BE2C (cell line): ENCODE measurements around the gene CEP41.

ENCODE experiments used
- DNase-seq: peaks from one replicate; pipeline ENCODE4 v3.0.0-alpha.2; 2020
- H3K27me3 ChIP-seq: fragments of 250-450 bp; sonication (Bioruptor Pico); 2 replicates; pipeline ENCODE4 v1.5.1; 2020; ENCODE audit warnings: mild to moderate bottlenecking
- H3K36me3 ChIP-seq: fragments of 250-450 bp; sonication (Bioruptor Pico); 2 replicates; pipeline ENCODE4 v1.5.1; 2020; ENCODE audit warnings: mild to moderate bottlenecking
- H3K4me1 ChIP-seq: fragments of 250-450 bp; sonication (Bioruptor Pico); 2 replicates; pipeline ENCODE4 v1.5.1; 2020
- H3K4me3 ChIP-seq: 2 replicates; pipeline ENCODE4 v1.5.1; 2011; ENCODE audit warnings: low read depth, low read length
- H3K9me3 ChIP-seq: fragments of 250-450 bp; sonication (Bioruptor Pico); 2 replicates; pipeline ENCODE4 v1.5.1; 2020
- CTCF ChIP-seq: IDR thresholded peaks from 2 replicates; pipeline ENCODE4 v1.5.1; 2012; ENCODE audit warnings: mild to moderate bottlenecking, low read depth, low read length

Gene CEP41

GRCh38 chr7:130435311-130435854 lies 5.4 kb downstream of the CEP41 start:
- TF ChIP-seq CTCF, result no peak

GRCh38 chr7:130433301-130433700 lies 7.5 kb downstream of the CEP41 start:
- Histone ChIP-seq H3K4me3 (no peak overlapping the region), H3K9me3 (no peaks in the 10 kb centered on the region), H3K27me3 (no peaks in the 10 kb centered on the region), H3K36me3 (no peaks in the 10 kb centered on the region), H3K4me1 (no peaks in the 10 kb centered on the region; the same call in 1 of the 2 replicates)
- DNase-seq, result no peak
- no peak for TF ChIP-seq CTCF

More at GRCh38 chr7:130435311-130435854, 5.4 kb downstream of the CEP41 start:
- peaks cover 4% of the 10 kb centered on the region for H3K9me3 ChIP-seq
- no peaks in the 10 kb centered on the region; the same call in 1 of the 2 replicates for H3K36me3 ChIP-seq
- H3K4me3 ChIP-seq, result no peak overlapping the region
- no peak for DNase-seq
- H3K4me1 ChIP-seq, result no peaks in the 10 kb centered on the region; the same call in 1 of the 2 replicates
- no peaks in the 10 kb centered on the region for H3K27me3 ChIP-seq

GRCh38 chr7:130432886-130433285 lies 7.9 kb downstream of the CEP41 start:
- Histone ChIP-seq H3K4me1 (no peaks in the 10 kb centered on the region; the same call in 1 of the 2 replicates), H3K4me3 (no peak overlapping the region)

GRCh38 chr7:130430841-130431666 lies 9.8 kb downstream of the CEP41 start:
- no peak overlapping the region for H3K4me3 ChIP-seq
- DNase-seq, result no peak
- no peaks in the 10 kb centered on the region for H3K36me3 ChIP-seq
- no peaks in the 10 kb centered on the region for H3K9me3 ChIP-seq
- no peak for TF ChIP-seq CTCF
- H3K4me1 ChIP-seq, result no peaks in the 10 kb centered on the region; the same call in 1 of the 2 replicates
- H3K27me3 ChIP-seq, result no peaks in the 10 kb centered on the region

More at GRCh38 chr7:130432886-130433285, 7.9 kb downstream of the CEP41 start:
- Histone ChIP-seq H3K9me3 (no peaks in the 10 kb centered on the region), H3K36me3 (no peaks in the 10 kb centered on the region), H3K27me3 (no peaks in the 10 kb centered on the region)
- no peak for DNase-seq
- TF ChIP-seq CTCF, result no peak

- DNase-seq, result no peak
- Histone ChIP-seq H3K27me3 (no peaks in the 10 kb centered on the region), H3K9me3 (no peaks in the 10 kb centered on the region), H3K36me3 (no peaks in the 10 kb centered on the region), H3K4me3 (no peak overlapping the region), H3K4me1 (no peaks in the 10 kb centered on the region; the same call in 1 of the 2 replicates)
- no peak for TF ChIP-seq CTCF
Observed at GRCh38 chr7:130430115-130430514, 10.7 kb downstream of the CEP41 start.

GRCh38 chr7:130429019-130429418 lies 11.8 kb downstream of the CEP41 start:
- no peak overlapping the region for H3K4me3 ChIP-seq
- H3K27me3 ChIP-seq, result no peaks in the 10 kb centered on the region
- TF ChIP-seq CTCF, result no peak
- no peaks in the 10 kb centered on the region; the same call in 1 of the 2 replicates for H3K4me1 ChIP-seq
- H3K9me3 ChIP-seq, result no peaks in the 10 kb centered on the region
- H3K36me3 ChIP-seq, result no peaks in the 10 kb centered on the region
- DNase-seq, result no peak
